Measurements from ENCODE around the gene CDIP1.

CDIP1 gene

DNA sequence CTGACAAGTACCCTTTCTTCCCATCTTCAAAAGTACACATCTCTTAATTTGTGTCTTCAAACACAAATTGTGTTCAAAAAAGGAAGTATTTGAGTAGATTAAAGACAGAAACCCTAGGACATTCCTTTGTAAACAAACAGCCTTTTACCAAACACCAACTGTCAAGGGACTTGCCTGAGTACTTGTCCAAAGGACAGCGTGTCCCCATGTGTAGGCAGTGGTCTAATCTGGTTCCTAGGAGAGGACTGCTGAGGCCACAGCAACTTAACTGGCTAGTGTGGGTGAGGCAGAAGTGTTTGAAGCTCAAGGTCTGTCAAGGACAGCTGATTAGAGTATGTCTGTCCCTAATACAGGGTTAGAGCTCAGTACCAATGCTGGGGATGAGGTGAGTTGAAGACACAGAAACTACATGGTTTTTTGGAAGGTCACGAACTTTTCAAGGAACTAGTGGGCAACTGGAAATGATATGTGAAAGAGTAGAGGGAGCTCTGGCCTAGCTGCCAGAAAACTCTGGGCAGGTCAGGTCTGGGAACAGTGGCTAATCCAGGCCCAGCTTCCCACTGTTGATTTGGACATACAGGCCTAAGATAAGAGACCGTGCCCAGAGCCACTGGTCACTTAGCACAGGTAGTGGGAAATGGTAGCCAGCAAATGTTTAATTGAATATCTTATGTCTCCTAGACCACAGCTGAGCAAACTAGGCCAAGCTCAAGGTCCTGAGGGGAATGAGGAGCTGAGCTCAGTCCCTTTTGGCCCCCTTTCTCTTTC is 52.3 kb downstream of the CDIP1 start:
- no peak for DNase-seq

DNA sequence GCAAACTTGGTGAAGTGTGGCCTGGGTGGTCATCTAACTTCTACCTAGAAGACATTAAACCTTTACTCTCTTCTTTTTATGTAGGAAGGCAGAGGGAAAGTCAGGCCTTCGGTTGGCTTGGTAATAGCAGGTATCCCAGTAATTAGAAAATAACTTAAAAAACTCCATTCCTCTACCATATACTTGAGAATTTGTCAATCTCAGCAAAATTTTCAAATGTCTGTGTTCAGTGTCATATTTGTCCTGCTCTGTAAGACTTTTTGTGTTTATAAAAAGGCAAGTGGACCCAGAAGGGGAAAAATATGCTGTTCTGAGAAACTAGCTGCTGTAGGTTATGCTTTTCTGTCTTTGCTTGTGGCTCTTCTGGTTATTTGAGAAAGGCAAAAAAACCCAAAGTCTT is 56.6 kb downstream of the CDIP1 start:
- no peak for DNase-seq

DNA sequence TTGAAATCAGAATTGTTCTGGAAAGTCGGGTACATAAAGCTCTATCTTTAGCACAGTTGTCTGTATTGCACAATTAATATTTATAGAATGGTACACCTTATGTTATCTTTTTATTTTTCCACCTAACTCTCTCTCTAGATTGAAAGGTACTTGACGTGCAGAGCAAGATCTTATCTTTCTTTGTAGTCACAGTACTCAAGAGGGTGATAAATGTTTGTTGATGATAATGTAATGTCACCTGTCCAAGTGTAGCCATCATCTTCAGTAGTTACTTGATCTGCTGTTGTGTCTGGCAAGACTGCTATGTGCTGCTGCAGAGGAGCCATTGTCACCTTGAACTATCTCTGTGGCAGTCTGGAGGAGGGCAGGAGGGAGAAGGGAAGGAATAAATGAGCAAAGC is 57.0 kb downstream of the CDIP1 start:
- no peak for DNase-seq

DNA sequence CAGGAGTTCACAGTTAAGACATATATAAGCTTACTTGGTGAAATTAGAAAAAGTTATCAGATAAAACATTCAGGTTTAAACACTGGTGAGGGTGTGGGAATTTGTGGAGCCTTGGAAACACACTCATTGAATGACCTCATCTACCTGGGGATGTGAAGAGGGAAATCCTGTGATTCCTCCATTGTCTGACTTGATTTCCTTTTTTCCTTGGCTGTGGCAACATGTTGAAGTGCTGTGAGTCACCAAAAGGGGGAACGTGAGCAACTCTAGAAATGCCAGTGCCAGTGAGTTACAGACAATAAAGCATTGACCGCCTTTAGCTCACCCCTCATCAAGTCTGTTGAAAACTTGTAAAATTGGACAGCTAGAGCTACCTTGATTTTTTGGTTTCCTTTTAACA is 60.6 kb downstream of the CDIP1 start:
- DNase-seq = no peak

DNA sequence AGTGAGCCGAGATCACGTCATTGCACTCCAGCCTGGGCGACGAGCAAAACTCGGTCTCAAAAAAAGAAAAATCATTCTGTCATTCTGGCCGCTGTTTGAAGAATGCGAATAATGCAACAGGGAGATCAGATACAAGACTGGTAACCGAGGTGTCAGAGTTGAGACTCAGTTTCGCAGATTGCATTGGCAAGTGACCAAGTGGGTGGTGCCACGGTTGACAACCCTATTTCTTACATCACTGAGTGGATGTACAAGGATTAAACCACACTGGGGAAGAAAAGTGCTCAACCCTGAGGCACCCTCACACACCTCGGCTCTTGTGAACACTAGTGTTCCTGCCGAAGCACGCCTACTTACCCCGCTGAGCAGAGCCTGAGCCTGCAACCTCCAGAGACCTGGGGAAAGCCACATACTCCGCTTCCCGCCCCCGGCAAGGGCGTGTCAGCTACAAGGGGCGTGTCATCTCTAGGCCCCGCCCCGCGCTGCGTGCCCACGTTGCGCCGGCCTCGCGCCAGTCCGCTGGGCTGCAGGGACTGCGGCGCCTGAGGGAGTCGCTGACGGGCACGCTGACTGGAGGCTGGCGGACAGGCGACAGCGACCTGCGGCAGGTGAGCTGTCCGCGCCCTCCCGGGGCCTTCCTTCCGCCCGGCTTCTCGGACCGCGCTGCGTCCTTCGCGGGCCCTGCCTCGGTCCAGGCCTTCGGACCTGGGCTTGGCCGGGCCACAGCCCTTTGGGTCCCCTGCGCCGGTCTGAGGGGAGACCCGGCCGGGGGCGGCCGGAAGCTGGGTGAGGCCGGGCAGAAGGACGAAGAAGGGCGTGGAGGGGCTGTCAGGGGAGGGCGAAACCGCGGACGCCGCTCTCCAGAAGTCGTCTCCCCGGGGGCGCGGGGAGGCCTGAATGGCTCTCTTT is 62.4 kb downstream of the CDIP1 start, which contains the start of gene HMOX2:
Gene HMOX2 (plus strand): TSS at position 519 of the 909 bp plus-strand sequence. CDS start 29,127 bp downstream, outside the sequence.
- DNase-seq = peak; percentile 96

DNA sequence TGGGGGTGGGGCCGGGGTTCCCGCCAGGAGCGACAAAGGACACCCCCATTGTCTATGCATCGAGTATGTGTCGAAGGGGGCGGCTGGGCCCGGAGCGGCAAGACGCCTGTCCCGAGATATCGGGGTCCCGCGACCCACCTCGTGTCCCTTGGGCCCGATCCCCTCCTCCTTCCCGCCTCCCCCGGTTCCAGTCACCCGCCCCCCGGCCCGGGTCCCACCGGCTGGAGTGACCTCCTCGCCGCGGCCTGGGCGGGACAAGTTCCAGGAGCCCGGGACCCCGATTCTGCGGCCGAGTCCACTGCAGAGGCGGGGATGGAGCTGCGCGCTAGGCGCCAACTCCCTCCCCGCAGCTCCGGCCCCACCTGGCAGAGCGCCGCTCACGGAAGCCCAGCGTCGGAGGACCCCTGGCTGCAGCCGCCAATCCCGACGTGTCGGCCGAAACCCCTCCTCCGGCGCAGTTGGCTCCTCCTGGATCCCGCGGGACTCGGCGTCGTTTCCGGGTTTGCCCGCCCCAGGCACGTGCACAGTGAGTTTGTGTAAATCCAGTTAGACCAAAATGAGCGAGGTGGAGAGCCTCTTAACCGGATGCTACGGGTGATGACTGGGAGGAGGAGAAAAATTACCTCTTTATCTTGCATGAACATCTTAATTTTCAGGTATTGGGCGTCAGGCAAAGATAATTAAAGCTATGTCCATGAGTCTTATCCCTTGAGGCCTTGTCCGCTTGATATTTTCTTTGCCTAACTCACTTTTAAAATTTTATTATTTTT is 64.2 kb downstream of the CDIP1 start, which contains the start of gene NMRAL1:
Gene NMRAL1 (minus strand): TSS at position 434 of the 770 bp plus-strand sequence. CDS start 493 bp downstream, outside the sequence.
- peak; percentile 96 for DNase-seq

DNA sequence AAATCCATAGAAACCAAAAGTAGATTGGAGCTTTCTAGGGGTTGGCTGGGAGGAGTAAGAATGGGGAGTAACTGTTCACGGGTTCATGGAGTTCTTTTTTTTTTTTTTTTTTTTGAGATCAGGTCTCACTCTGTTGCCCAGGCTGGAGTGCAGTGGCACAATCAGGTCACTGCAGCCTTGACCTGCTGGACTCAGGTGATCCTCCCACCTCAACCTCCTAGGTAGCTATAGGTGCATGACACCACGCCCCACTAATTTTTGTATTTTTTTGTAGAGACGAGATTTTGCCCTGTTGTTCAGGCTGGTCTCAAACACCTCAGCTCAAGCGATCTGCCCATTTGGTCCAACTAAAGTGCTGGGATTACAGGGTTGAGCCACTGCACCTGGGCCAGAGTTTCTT is 65.7 kb downstream of the CDIP1 start:
- no peak for DNase-seq

DNA sequence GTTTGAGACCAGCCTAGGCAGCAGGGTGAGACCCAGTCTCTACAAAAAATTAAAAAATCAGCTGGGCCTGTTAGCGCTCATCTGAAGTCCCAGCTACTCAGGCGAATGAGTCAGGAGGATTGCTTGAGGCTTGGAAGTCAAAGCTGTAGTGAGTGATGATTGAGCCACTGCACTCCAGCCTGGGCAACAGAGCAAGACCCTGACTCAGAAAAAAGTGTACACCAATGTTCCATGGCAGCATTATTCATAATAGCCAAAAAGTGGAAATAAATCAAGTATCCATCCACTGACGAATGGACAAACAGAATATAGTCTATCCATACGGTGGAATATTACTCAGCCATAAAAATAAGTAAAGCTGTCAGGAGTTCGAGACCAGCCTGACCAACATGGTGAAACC is 66.7 kb downstream of the CDIP1 start:
- DNase-seq = no peak

DNA sequence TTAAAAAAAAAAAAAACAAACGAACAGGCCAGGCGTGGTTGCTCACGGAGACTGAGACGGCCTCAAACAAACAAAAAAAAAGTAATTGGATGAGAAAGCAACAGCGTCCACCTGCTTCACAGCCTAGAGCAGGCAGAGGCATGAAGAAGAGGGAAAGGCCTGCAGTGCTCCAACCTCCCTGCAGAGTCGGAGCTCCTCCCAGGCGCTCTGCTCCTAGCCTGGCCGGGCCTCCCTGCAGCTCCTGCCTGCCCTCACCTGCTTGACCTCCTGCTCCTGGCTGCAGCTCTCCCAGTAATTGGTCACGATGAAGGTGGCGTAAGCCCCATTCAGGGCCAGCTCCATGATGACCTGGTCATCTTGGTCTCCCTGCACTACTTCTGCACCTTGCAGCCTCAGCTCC is 69.6 kb downstream of the CDIP1 start:
- no peak for DNase-seq

DNA sequence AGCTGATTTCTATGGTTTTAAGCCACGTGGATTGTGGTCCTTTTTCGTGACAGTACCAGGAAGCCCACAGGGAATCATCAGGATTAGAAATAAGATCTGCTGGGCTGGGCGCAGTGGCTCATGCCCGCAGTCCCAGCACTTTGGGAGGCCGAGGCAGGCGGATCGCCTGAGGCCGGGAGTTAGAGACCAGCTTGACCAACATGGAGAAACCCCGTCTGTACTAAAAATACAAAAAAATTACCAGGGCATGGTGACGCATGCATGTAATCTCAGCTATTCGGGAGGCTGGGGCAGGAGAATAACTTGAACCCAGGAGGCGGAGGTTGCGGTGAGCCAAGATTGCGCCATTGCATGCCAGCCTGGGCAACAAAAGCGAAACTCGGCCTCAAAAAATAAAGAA is 70.7 kb downstream of the CDIP1 start:
- no peak for DNase-seq

DNA sequence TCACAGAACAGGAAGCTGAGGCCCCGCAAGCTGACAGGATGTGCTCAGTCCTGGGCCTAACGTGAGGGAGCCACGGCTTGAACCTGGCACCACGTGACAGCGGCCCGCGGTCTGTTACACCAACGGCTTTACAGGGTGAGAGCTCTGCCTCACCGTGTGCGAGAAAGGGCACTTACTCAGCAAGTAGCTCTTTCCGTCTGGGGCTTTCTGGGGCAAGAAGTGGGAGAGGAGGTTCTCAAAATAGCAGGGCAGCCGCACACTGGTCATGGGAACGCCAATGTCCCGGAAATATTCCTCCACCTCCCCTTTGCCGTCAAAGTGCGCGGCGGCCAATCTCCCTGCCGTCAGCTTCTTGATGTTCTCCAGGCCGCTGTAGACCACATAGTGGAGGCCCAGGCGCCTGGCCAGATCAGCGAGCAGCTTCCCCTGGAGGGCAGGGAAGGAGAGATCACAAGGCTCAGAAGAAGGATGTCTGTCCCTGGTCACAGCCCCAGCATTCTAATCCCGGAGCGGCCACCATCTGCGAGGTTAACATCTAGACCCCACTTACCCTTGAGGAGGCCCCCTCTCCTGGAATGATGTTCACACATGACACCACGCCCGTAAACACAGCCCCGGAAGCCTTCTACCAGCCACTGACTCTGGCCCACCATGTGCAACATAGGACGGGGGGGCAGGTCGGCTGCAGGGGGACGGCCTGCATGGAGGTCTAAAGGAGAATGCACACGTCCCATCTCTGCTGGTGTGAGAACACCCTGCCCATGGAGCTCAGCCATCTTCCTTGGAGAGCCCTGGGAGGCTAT is 72.4 kb downstream of the CDIP1 start:
- DNase-seq = peak; percentile 58

DNA sequence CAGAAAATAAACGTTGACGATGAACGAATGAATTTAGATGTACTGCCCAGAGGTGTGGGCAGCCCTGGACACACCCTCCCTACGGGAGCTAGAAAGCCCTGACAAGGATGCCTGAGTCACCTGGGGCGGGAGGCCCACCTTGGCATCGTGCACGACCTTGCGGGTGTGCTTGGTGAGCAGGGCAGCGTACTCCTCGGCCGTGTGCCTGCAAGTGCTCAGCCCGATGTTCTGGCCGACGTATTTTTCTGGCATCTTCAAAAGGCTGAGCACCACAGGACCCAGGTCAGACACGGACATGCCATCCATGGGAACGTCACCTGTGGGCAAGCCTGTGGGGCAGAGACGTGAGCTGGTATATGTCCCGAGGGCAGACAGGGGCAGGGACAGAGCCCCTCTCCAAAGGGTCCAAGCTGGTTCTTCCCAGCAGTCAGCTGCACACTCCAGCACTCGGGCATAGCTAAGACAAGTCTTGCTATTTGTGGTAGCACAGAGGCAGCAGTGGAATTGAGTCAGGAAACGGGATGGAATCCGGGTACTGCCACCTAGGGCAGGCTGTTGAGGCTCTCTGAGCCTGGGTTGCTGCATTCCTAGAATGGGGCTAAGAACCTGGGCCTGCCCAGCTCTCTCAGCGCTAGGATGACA is 74.9 kb downstream of the CDIP1 start:
- no peak for DNase-seq

DNA sequence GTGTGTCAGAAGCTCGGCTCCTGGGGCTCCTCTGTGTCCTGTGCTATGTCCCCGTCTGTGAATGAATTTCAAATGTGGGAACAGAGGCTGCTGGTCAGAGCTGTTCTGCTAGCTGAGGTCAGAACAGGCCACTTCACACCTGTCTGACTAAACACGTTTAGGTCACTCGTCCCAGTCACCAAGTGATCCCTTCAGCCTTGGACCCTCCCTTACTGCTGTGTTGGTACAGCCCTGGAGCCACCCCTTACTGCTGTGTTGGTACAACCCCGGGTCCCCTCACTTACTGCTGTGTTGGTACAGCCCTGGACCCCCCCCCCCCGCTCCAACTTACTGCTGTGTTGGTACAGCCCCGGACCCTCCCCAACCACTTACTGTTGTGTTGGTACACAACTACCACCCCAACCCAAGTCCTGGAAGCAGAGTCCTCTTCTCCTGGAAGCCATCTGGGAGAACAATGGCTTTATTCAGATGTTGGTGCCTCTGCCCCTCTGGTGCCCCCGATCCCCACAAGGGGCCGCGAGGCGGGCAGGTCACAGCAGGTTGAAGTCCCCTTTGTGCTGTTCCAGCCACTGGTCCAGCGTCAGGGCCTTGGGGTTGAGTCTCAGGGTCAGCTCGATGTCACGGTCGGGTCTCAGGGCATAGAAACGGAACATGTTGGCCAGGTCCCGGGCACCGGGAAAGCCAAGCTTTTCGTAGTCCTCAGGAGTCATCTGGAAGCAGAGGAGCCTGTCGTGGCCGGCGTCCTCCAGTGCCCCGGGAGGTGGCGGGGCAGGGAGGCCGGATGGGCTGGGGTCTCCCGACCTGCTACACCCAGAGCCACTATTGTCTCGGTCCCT is 77.1 kb downstream of the CDIP1 start:
- no peak for DNase-seq

DNA sequence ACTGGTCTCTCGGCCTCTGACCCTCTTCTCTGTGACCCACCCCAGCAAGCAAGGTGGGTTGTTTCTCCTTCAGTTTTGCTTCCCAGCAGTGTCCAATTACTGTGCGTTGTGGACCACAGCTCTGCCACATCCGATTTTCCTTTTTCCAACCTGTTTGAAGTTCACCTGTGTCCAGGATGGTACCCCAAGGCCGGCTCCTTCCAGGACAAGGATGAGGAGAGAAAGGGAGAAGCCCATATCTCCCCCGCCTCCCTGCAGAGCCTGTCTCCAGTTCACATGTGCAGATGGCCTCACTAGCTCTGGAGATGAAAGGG is 77.7 kb downstream of the CDIP1 start:
- no peak for DNase-seq
